ENCODE data around the gene RPTOR.

DNA sequence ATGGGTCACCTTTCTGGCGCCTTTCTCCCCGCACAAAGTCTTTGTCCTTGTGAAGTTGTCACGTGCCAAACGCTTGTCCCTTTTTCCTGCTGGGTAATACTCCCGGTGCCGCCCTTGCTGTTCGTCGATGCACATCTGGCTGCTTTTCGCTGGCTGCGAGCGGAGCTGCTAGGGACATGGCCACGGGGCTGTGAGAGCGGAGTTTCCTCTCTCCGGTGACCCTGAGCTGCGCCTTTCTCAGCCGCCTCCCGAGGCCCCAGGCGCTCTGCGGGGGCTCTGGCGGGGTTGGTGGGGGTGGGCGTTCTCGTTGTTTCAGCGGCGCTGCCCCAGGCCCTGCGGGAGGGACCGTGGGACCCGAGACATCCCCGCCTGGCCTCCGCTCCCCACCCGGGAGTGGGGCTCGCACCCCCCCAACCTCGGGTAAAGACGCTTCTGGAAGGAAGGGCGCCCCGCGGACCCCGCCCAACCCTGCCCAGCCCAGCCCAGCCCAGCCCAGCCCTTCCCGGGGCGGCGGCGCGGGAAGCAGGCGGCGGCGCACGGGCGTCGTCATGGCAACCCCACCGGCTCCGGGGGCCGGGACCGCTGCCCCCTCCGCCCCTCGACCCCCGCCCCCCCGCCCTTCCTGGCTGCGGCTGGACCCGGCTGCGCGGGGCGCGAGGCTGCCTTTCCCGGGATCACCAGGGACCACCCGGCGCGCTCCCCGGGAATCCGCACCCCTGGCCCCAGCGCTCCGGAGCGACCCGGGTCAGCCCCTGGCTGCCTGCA lies 459.3 kb downstream of the RPTOR start:
- no peak for TF ChIP-seq EZH2 (IDR thresholded peaks at IDR 0.05)
- no peak for TF ChIP-seq POLR2AphosphoS5 (IDR thresholded peaks at IDR 0.05; ENCODE audit: borderline replicate concordance, low read depth, low read length)
- no peak for TF ChIP-seq FOXP2 (optimal IDR thresholded peaks at IDR 0.05; ENCODE audit: control extremely low read depth, extremely low read length, insufficient read depth)
